CD14-positive monocyte (primary cell): ENCODE data around the gene ABTB2. TPM values are rescaled to one million over a fixed set of nuclear protein-coding genes. Genes with fewer than 3 reads are reported as not detected.
A peak's percentile ranks its signal among the peaks of the same experiment; 100 is the strongest.

Source experiments
- DNase-seq, 3 donors: peaks; one replicate each; pipeline ENCODE4 v3.0.0-alpha.2; 2011 to 2022
- H2AFZ ChIP-seq: 2 replicates; pipeline ENCODE4 v1.6.0; 2012; ENCODE audit warnings: mild to moderate bottlenecking, low read depth, low read length, inconsistent platforms; ENCODE audit not compliant: insufficient read depth, poor library complexity, severe bottlenecking
- H3K27ac ChIP-seq, 2 donors: 1 replicate in 1 of 2; 2 replicates in 1 of 2; pipeline ENCODE4 v1.5.1; 2012 to 2013; ENCODE audit warnings: low read length in 2 of 2, control low read depth in 1 of 2, inconsistent platforms in 1 of 2, low read depth in 1 of 2, mild to moderate bottlenecking in 1 of 2
- H3K27me3 ChIP-seq, 2 donors: one replicate each; pipeline versions ENCODE4 v1.6.0 to v1.6.1; 2011 to 2013; ENCODE audit warnings: low read length in 2 of 2; ENCODE audit not compliant: control insufficient read depth in 2 of 2, insufficient read depth in 2 of 2
- H3K36me3 ChIP-seq, 2 donors: replicated peaks in 1 of 2; 1 replicate in 1 of 2; 2 replicates in 1 of 2; pipeline versions ENCODE4 v1.5.1 to v1.6.1; 2012 to 2013; ENCODE audit warnings: low read length in 2 of 2, control low read depth in 1 of 2, inconsistent platforms in 1 of 2, mild to moderate bottlenecking in 1 of 2; ENCODE audit not compliant: insufficient read depth in 2 of 2, control insufficient read depth in 1 of 2
- H3K4me1 ChIP-seq, 2 donors: 1 replicate in 1 of 2; 2 replicates in 1 of 2; pipeline versions ENCODE4 v1.5.1 to v1.6.1; 2012 to 2013; ENCODE audit warnings: low read length in 2 of 2, control low read depth in 1 of 2, inconsistent platforms in 1 of 2, mild to moderate bottlenecking in 1 of 2, moderate library complexity in 1 of 2; ENCODE audit not compliant: insufficient read depth in 2 of 2, control insufficient read depth in 1 of 2
- H3K4me2 ChIP-seq: replicated peaks from 2 replicates; pipeline ENCODE3; 2012; ENCODE audit warnings: low read length, moderate library complexity, mild to moderate bottlenecking; ENCODE audit not compliant: poor library complexity, severe bottlenecking; ENCODE audit errors: extremely low read depth
- H3K4me3 ChIP-seq, 3 experiments: fragments of 200-600 bp in 1 of 3; sonication (generic) in 1 of 3; replicated peaks in 1 of 3; 1 replicate in 2 of 3; 2 replicates in 1 of 3; pipeline ENCODE4 v1.5.1; 2011 to 2013; ENCODE audit warnings: low read length in 3 of 3, mild to moderate bottlenecking in 3 of 3, control low read depth in 2 of 3, low read depth in 2 of 3, inconsistent platforms in 1 of 3, moderate library complexity in 1 of 3
- H3K79me2 ChIP-seq: 2 replicates; pipeline ENCODE4 v1.6.0; 2012; ENCODE audit warnings: mild to moderate bottlenecking, control low read depth, inconsistent platforms, low read length, moderate library complexity; ENCODE audit not compliant: insufficient read depth
- H3K9ac ChIP-seq: 2 replicates; pipeline ENCODE4 v1.6.0; 2017; ENCODE audit warnings: low read length, mild to moderate bottlenecking; ENCODE audit not compliant: insufficient read depth, poor library complexity, severe bottlenecking
- H3K9me3 ChIP-seq, 2 donors: replicated peaks in 1 of 2; 1 replicate in 1 of 2; 2 replicates in 1 of 2; pipeline versions ENCODE4 v1.5.1 to v1.6.1; 2012 to 2013; ENCODE audit warnings: low read length in 2 of 2, control low read depth in 1 of 2; ENCODE audit not compliant: control insufficient read depth in 1 of 2, insufficient read depth in 1 of 2
- H4K20me1 ChIP-seq: 2 replicates; pipeline ENCODE4 v1.6.0; 2012; ENCODE audit warnings: mild to moderate bottlenecking, low read length, control low read depth, moderate library complexity; ENCODE audit not compliant: insufficient read depth
- H3K27ac Mint-ChIP-seq, 7 donors: one replicate each; pipeline ENCODE4 v1.8.0; 2020; ENCODE audit warnings: mild to moderate bottlenecking in 7 of 7, mixed read lengths in 7 of 7, moderate library complexity in 6 of 7, inconsistent platforms in 2 of 7
- H3K27me3 Mint-ChIP-seq, 3 donors: one replicate each; pipeline ENCODE4 v1.8.0; 2021 to 2022; ENCODE audit warnings: low read depth in 3 of 3, mild to moderate bottlenecking in 3 of 3, mixed read lengths in 3 of 3, moderate library complexity in 3 of 3, inconsistent platforms in 1 of 3
- H3K36me3 Mint-ChIP-seq, 2 donors: one replicate each; pipeline ENCODE4 v1.8.0; 2020; ENCODE audit warnings: mixed read lengths in 2 of 2, inconsistent platforms in 1 of 2, mild to moderate bottlenecking in 1 of 2
- H3K4me1 Mint-ChIP-seq: one replicate; pipeline ENCODE4 v1.8.0; 2020; ENCODE audit warnings: mild to moderate bottlenecking, mixed read lengths
- H3K4me3 Mint-ChIP-seq, 2 donors: one replicate each; pipeline ENCODE4 v1.8.0; 2020; ENCODE audit warnings: mild to moderate bottlenecking in 2 of 2, mixed read lengths in 2 of 2, moderate library complexity in 1 of 2
- H3K9me3 Mint-ChIP-seq, 7 donors: one replicate each; pipeline ENCODE4 v1.8.0; 2020 to 2022; ENCODE audit warnings: mixed read lengths in 7 of 7, mild to moderate bottlenecking in 6 of 7, moderate library complexity in 6 of 7, inconsistent platforms in 2 of 7
- WGBS: methylation state at CpG from one replicate; pipeline ENCODE4 v1.1.5; 2013; ENCODE audit warnings: missing lambda C conversion rate; ENCODE audit not compliant: insufficient coverage; 5-methylcytosine and 5-hydroxymethylcytosine counted together
- intact Hi-C, 2 donors: fragments of 100-400 bp; cut with micrococcal nuclease; formaldehyde crosslinking; loops; one replicate each; pipeline versions ENCODE4 v1.15.0 to v1.15.1; 2023
- polyA plus RNA-seq, 3 donors: library from polyadenylated mRNA; depleted of rRNA in 1 of 3; unstranded in 2 of 3; stranded (reverse) in 1 of 3; fragments of 300-500 nt in 2 of 3; fragments of >200 nt in 1 of 3; fragmentation: Illumina TruSeq in 2 of 3; gene quantifications; 1 replicate in 2 of 3; 2 replicates in 1 of 3; pipeline ENCODE4 v1.2.3, GENCODE V29; 2012 to 2021
- TF ChIP-seq, protein P1 (sequence below): fragments of 200-600 bp; IDR thresholded peaks from one replicate; pipeline ENCODE4 v1.8.0; 2022; ENCODE audit warnings: antibody characterized with exemption, mild to moderate bottlenecking

Gene ABTB2
- polyA plus RNA-seq, 3 donors = 0.25 to 1.7 (median 0.26) TPM

DNA sequence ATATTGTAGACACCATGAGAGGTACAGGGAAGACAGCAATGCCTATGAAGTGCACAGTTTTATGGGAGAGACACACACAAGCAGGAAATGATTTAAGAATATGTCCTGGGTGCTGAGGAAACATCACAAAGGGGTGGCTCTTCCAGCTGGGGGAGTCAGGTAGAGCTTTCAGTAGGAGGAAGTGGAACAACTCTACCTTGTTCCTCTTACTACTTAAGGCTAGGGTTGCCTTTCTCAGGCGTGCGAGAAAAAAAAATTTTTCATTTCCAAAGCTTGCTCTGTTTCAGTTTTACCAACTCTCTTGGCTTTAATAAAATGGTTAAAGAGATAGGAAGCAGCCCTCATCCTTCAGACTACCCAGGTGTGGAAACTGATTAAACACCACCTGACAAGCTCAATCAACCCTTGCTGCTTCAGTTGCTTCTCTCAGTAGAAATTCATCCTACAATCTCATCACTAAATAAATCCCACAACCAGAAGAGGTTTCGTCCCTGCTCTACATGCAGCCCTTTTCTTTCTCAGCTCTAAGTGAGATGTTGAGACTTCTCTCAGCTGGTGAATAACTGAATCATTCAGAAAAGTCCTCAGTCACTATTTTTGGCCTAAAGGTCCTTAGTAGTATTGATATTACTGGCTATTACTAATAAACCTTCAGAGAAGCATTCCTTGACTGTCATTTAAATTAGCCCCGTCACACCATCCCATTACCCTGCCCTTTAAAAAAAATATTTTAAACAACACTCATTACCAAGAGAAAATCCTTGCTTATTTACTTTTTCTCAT lies 5.9 kb downstream of the ABTB2 start:
- H4K20me1 ChIP-seq = peaks cover 14% of the 10 kb centered on the region
- Mint-ChIP-seq H3K27me3 (peaks cover 22 to 37% (median 27%) of the 10 kb centered on the region in 3 donors), H3K36me3 (peaks cover 8 to 20% of the 10 kb centered on the region in 2 donors), H3K9me3 (peaks cover 0 to 4% (median 0%) of the 10 kb centered on the region in 7 donors), H3K4me3 (no peak overlapping the region), H3K27ac (no peak overlapping the region), H3K4me1 (peaks cover 28% of the 10 kb centered on the region)
- intact Hi-C loops = loop anchor here (10.0 kb wide), 4 partner anchors 47 to 487 kb away; partner anchors contain the start of gene NAT10 (in 1 of the 2)
- DNase-seq = no peak
- H2AFZ ChIP-seq = no peak overlapping the region
- H3K9me3 ChIP-seq = no peaks in the 10 kb centered on the region
- H3K27ac ChIP-seq = no peak overlapping the region
- no peak overlapping the region for H3K4me3 ChIP-seq
- no peaks in the 10 kb centered on the region for H3K79me2 ChIP-seq
- peaks cover 14% of the 10 kb centered on the region in 2 donors for H3K4me1 ChIP-seq
- H3K9ac ChIP-seq = no peak overlapping the region
- H3K36me3 ChIP-seq = no peaks in the 10 kb centered on the region
- TF ChIP-seq, protein P1, sequence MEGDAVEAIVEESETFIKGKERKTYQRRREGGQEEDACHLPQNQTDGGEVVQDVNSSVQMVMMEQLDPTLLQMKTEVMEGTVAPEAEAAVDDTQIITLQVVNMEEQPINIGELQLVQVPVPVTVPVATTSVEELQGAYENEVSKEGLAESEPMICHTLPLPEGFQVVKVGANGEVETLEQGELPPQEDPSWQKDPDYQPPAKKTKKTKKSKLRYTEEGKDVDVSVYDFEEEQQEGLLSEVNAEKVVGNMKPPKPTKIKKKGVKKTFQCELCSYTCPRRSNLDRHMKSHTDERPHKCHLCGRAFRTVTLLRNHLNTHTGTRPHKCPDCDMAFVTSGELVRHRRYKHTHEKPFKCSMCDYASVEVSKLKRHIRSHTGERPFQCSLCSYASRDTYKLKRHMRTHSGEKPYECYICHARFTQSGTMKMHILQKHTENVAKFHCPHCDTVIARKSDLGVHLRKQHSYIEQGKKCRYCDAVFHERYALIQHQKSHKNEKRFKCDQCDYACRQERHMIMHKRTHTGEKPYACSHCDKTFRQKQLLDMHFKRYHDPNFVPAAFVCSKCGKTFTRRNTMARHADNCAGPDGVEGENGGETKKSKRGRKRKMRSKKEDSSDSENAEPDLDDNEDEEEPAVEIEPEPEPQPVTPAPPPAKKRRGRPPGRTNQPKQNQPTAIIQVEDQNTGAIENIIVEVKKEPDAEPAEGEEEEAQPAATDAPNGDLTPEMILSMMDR = no peak
- WGBS = no CpG with 5 or more reads among the region's 4 CpGs
- peaks cover 13 to 18% of the 10 kb centered on the region in 2 donors for H3K27me3 ChIP-seq
- no peak overlapping the region for H3K4me2 ChIP-seq

DNA sequence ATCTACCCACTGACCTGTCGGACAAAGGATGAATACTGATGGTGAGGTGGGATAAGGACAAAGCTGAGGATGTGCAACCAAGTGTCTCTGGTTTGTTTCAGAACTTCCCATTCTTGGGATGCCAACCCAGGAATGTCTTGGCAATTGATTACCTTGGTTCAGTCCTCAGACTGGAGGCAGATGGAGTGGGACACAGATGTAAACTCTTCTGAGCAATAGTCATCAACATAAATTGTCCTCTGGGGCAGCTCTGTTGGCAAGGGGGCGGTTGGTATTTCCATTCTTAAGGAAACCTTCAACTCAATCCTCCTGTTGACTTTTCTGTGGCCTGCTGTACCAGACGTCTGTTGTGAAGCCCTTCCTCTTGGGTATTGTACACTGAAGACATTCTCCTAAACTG lies 6.8 kb downstream of the ABTB2 start:
- 90% methylated on average over 2 of the region's 3 CpGs for WGBS
- Mint-ChIP-seq H3K36me3 (peaks cover 8 to 15% of the 10 kb centered on the region in 2 donors), H3K27me3 (peaks cover 15 to 28% (median 25%) of the 10 kb centered on the region in 3 donors), H3K4me1 (peaks cover 20% of the 10 kb centered on the region), H3K4me3 (peak overlapping the region in 1 of 2 donors; percentile 9), H3K9me3 (peaks cover 0 to 3% (median 0%) of the 10 kb centered on the region in 7 donors), H3K27ac (no peak overlapping the region)
- Histone ChIP-seq H3K4me2 (no peak overlapping the region), H2AFZ (no peak overlapping the region), H4K20me1 (peaks cover 6% of the 10 kb centered on the region), H3K4me3 (no peak overlapping the region), H3K9me3 (no peaks in the 10 kb centered on the region), H3K36me3 (no peaks in the 10 kb centered on the region), H3K27ac (no peak overlapping the region), H3K9ac (no peak overlapping the region), H3K27me3 (peaks cover 8 to 10% of the 10 kb centered on the region in 2 donors), H3K79me2 (no peaks in the 10 kb centered on the region), H3K4me1 (peaks cover 6 to 7% of the 10 kb centered on the region in 2 donors)
- intact Hi-C loops = loop anchor here (10.0 kb wide), 4 partner anchors 46 to 486 kb away; partner anchors contain the start of gene NAT10 (in 1 of the 2)
- DNase-seq = no peak
- TF ChIP-seq, protein P1 = no peak
